Smooth muscle cell (in vitro differentiated cells): ENCODE results near the gene COL15A1. TPM values are rescaled to one million over a fixed set of nuclear protein-coding genes. Genes with fewer than 3 reads are reported as not detected.
A peak's percentile ranks its signal among the peaks of the same experiment; 100 is the strongest.

Experiments
- DNase-seq: peaks from one replicate; lab custom pipeline; 2025; ENCODE audit not compliant: unreplicated experiment; lab: John Stamatoyannopoulos, UW
- H2AFZ ChIP-seq: fragments of 200-600 bp; sonication (generic); 2 replicates; pipeline ENCODE4 v1.6.0; 2016; ENCODE audit warnings: antibody characterized with exemption, low read depth, mild to moderate bottlenecking
- H3F3A ChIP-seq: fragments of 200-600 bp; sonication (generic); 2 replicates; pipeline ENCODE4 v1.6.0; 2017; ENCODE audit warnings: antibody characterized with exemption, low read depth
- H3K27ac ChIP-seq: fragments of 200-600 bp; sonication (generic); 2 replicates; pipeline ENCODE4 v1.5.1; 2016; ENCODE audit warnings: low read depth, mild to moderate bottlenecking
- H3K27me3 ChIP-seq: fragments of 200-600 bp; sonication (generic); 2 replicates; pipeline ENCODE4 v1.6.1; 2016; ENCODE audit warnings: low read depth, mild to moderate bottlenecking
- H3K36me3 ChIP-seq: fragments of 200-600 bp; sonication (generic); 2 replicates; pipeline ENCODE4 v1.5.1; 2016; ENCODE audit warnings: low read depth
- H3K4me1 ChIP-seq: fragments of 200-600 bp; sonication (generic); 2 replicates; pipeline ENCODE4 v1.5.1; 2016; ENCODE audit warnings: low read depth
- H3K4me2 ChIP-seq: fragments of 200-600 bp; sonication (generic); 2 replicates; pipeline ENCODE4 v1.6.0; 2016; ENCODE audit warnings: mild to moderate bottlenecking
- H3K4me3 ChIP-seq: fragments of 200-600 bp; sonication (generic); 2 replicates; pipeline ENCODE4 v1.5.1; 2016; ENCODE audit warnings: mild to moderate bottlenecking
- H3K79me2 ChIP-seq: fragments of 200-600 bp; sonication (generic); 2 replicates; pipeline ENCODE4 v1.6.0; 2016; ENCODE audit warnings: low read depth, mild to moderate bottlenecking
- H3K9ac ChIP-seq: fragments of 200-600 bp; sonication (generic); 2 replicates; pipeline ENCODE4 v1.6.0; 2016; ENCODE audit warnings: low read depth
- H3K9me3 ChIP-seq: fragments of 200-600 bp; sonication (generic); replicated peaks from 2 replicates; pipeline ENCODE4 v1.5.1; 2016; ENCODE audit warnings: low read depth
- H4K20me1 ChIP-seq: fragments of 200-600 bp; sonication (generic); 2 replicates; pipeline ENCODE4 v1.6.0; 2016; ENCODE audit warnings: low read depth
- WGBS: methylation state at CpG from one replicate; pipeline ENCODE4 v1.1.7; 2016; ENCODE audit warnings: low lambda C conversion rate; 5-methylcytosine and 5-hydroxymethylcytosine counted together
- polyA plus RNA-seq: library from polyadenylated mRNA; unstranded; fragments of >200 nt; fragmentation: Nextera tagmentation; extraction: Ambion mirVana; gene quantifications from 2 replicates; pipeline ENCODE4 v1.2.1, GENCODE V29; 2016
- total RNA-seq: library from RNA; depleted of rRNA; stranded (reverse); fragments of >200 nt; gene quantifications from 2 replicates; pipeline ENCODE4 v1.2.3, GENCODE V29; 2014
- TF ChIP-seq, protein P1 (sequence below): fragments of 200-600 bp; sonication (generic); IDR thresholded peaks from 2 replicates; pipeline ENCODE4 v1.5.1; 2017; ENCODE audit warnings: borderline replicate concordance, mild to moderate bottlenecking, antibody characterized with exemption; ENCODE audit not compliant: insufficient read depth, poor library complexity, severe bottlenecking

The COL15A1 gene
- total and polyA plus RNA-seq, 2 experiments from 2014 or later, result 222 to 293 TPM

DNA sequence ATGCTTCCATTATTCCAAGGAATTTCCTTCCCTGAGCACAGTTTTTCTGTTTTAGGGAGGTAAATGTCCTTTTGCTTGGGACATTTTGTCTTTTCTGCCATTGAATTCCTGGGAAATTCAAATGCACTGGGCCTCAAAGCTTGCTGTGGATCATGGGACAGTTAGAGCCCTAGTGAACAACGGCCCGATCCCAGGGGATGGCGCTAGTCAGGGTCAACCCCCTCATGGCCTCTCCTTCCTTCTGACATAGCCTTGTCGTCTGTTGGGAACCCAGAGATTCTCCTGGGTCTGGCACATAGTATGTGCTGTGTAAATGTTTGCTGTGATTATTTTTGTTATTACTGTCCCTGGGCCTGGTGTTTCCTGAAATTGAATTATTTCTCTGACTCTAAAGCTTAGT, 30.7 kb upstream of the COL15A1 start:
- Histone ChIP-seq H3K4me2 (no peak overlapping the region), H3K36me3 (no peaks in the 10 kb centered on the region), H3K9ac (no peak overlapping the region), H3K4me3 (no peak overlapping the region), H3K9me3 (no peaks in the 10 kb centered on the region), H3K27me3 (no peaks in the 10 kb centered on the region), H3K27ac (no peak overlapping the region), H3K4me1 (peaks cover 9% of the 10 kb centered on the region), H3F3A (peaks cover 27% of the 10 kb centered on the region), H2AFZ (no peak overlapping the region), H4K20me1 (no peaks in the 10 kb centered on the region), H3K79me2 (no peaks in the 10 kb centered on the region)
- 80% methylated on average over 4 of the region's 4 CpGs for WGBS
- TF ChIP-seq, protein P1, sequence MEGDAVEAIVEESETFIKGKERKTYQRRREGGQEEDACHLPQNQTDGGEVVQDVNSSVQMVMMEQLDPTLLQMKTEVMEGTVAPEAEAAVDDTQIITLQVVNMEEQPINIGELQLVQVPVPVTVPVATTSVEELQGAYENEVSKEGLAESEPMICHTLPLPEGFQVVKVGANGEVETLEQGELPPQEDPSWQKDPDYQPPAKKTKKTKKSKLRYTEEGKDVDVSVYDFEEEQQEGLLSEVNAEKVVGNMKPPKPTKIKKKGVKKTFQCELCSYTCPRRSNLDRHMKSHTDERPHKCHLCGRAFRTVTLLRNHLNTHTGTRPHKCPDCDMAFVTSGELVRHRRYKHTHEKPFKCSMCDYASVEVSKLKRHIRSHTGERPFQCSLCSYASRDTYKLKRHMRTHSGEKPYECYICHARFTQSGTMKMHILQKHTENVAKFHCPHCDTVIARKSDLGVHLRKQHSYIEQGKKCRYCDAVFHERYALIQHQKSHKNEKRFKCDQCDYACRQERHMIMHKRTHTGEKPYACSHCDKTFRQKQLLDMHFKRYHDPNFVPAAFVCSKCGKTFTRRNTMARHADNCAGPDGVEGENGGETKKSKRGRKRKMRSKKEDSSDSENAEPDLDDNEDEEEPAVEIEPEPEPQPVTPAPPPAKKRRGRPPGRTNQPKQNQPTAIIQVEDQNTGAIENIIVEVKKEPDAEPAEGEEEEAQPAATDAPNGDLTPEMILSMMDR, result no peak
- no peak for DNase-seq

DNA sequence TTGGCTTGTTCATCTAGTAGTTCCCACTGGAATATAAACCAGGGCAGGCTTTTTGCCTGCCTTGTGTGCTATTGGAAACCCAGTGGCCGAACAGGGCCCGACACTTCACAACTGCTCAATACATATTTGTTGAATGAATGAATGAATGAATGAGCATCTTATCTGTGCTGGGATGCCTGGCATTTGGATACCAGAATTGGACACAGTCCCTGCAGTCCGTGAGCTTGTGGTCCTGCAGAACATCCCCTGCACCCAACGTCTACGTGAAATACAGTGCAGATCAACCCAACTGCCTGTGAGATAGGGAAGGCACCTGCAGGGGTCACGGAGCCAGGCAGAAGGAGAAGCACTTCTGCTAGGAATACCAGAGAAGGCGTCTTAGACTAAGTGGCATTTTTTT, 30.0 kb upstream of the COL15A1 start:
- Histone ChIP-seq H3K36me3 (no peaks in the 10 kb centered on the region), H4K20me1 (no peaks in the 10 kb centered on the region), H3K9ac (no peak overlapping the region), H3K4me3 (no peak overlapping the region), H3K27ac (no peak overlapping the region), H2AFZ (no peak overlapping the region), H3K27me3 (no peaks in the 10 kb centered on the region), H3K9me3 (no peaks in the 10 kb centered on the region), H3K4me1 (peaks cover 9% of the 10 kb centered on the region), H3K4me2 (no peak overlapping the region), H3K79me2 (no peaks in the 10 kb centered on the region), H3F3A (peaks cover 27% of the 10 kb centered on the region)
- TF ChIP-seq, protein P1, result no peak
- DNase-seq, result no peak
- WGBS, result 97% methylated on average over 7 of the region's 7 CpGs

DNA sequence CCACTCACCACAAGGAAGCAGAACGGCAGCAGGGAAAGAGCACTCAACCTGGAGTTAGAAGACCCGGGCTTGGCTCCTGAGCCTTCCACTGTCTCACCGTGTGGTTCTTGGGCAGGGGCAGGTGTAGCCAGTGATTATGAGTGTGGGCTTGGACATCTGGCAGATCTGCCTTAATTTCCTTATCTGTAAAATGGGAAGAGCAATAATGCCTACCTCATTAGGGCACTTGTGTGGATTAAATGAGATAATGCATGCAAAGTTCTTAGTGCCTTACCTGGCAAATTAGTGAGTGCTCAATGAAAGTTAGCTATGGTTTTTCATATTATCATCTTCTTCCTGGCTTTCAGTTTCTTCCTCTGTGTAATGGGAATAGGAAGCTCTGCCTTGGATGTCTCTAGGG, 28.1 kb upstream of the COL15A1 start:
- no peak overlapping the region for H3K9ac ChIP-seq
- WGBS, result 92% methylated on average over 3 of the region's 3 CpGs
- H3K4me1 ChIP-seq, result peaks cover 9% of the 10 kb centered on the region
- H3K27ac ChIP-seq, result no peak overlapping the region
- no peaks in the 10 kb centered on the region for H3K36me3 ChIP-seq
- H3K4me3 ChIP-seq, result no peak overlapping the region
- H3K27me3 ChIP-seq, result no peaks in the 10 kb centered on the region
- H4K20me1 ChIP-seq, result no peaks in the 10 kb centered on the region
- H2AFZ ChIP-seq, result no peak overlapping the region
- peaks cover 13% of the 10 kb centered on the region for H3F3A ChIP-seq
- no peaks in the 10 kb centered on the region for H3K9me3 ChIP-seq
- no peak overlapping the region for H3K4me2 ChIP-seq
- DNase-seq, result no peak
- H3K79me2 ChIP-seq, result no peaks in the 10 kb centered on the region
- TF ChIP-seq, protein P1, result no peak

DNA sequence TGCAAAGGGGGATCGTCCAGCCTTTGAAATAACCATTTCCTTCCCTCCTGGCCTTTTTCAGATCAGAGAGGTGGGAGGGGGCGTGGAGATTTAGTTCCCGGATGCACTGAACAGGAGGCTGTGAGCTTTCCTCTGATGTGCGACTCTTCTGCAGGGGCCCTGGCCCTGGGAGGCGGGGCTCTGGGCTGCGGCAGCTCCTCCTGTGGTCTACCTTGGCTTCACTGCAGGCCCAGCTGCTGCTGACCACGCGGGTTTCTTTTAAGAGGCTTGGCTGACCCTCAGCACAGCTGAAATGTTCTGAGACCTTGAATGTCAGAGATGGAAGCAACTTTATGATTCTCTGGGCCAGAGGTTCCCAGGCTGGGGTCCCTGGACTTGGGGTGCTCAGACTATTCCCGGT, 27.0 kb upstream of the COL15A1 start:
- Histone ChIP-seq H4K20me1 (no peaks in the 10 kb centered on the region), H3K4me2 (peak overlapping the region; percentile 12), H3K9ac (no peak overlapping the region), H3K4me1 (peaks cover 9% of the 10 kb centered on the region), H3K27ac (peak overlapping the region; percentile 46), H3F3A (peaks cover 13% of the 10 kb centered on the region), H3K79me2 (no peaks in the 10 kb centered on the region), H3K27me3 (no peaks in the 10 kb centered on the region), H3K36me3 (no peaks in the 10 kb centered on the region), H3K9me3 (no peaks in the 10 kb centered on the region), H3K4me3 (no peak overlapping the region), H2AFZ (peak overlapping the region; percentile 80)
- TF ChIP-seq, protein P1, result no peak
- 38% methylated on average over 9 of the region's 9 CpGs for WGBS
- no peak for DNase-seq
